ENCODE data around the gene RPS10. TPM values are rescaled to one million over a fixed set of nuclear protein-coding genes. Genes with fewer than 3 reads are reported as not detected.

RPS10 gene
- polyA plus RNA-seq, 1 donor from 2014 or later, result 3,258 TPM

- Histone ChIP-seq H3K9ac (ENCODE audit: low read length) (no peak overlapping the region), H3K27me3 (ENCODE audit: insufficient read depth, low read depth, low read length) (no peaks in the 10 kb centered on the region), H3K79me2 (replicated peaks; ENCODE audit: insufficient read depth, low read length) (peaks cover 79% of the 10 kb centered on the region), H3K36me3 (ENCODE audit: insufficient read depth, low read length) (no peaks in the 10 kb centered on the region), H3K9me2 (ENCODE audit: insufficient read depth, low read length) (no peaks in the 10 kb centered on the region), H4K20me1 (ENCODE audit: insufficient read depth) (peaks cover 6% of the 10 kb centered on the region), H3K27ac (ENCODE audit: low read length) (no peak overlapping the region), H3K4me2 (ENCODE audit: low read length) (no peak overlapping the region), H3K9me3 (ENCODE audit: low read length) (no peaks in the 10 kb centered on the region), H3K4me3 (ENCODE audit: low read length) (no peak overlapping the region), H2AFZ (ENCODE audit: low read depth, low read length) (no peak overlapping the region), H3F3A (ENCODE audit: insufficient read depth, low read length, poor library complexity, severe bottlenecking) (no peaks in the 10 kb centered on the region)
- TF ChIP-seq EZH2 (IDR thresholded peaks at IDR 0.05; ENCODE audit: borderline replicate concordance, insufficient read depth, low read length, poor library complexity, severe bottlenecking) (no peak), RAD21 (conservative IDR thresholded peaks at IDR 0.05) (no peak), CTCF (IDR thresholded peaks at IDR 0.05; ENCODE audit: poor library complexity, severe bottlenecking) (no peak), TAF1 (IDR thresholded peaks at IDR 0.05; ENCODE audit: low read depth) (no peak), MXI1 (conservative IDR thresholded peaks at IDR 0.05; ENCODE audit: poor library complexity, severe bottlenecking) (no peak), EP300 (conservative IDR thresholded peaks at IDR 0.05; ENCODE audit: poor library complexity, severe bottlenecking) (no peak), SMC3 (conservative IDR thresholded peaks at IDR 0.05; ENCODE audit: poor library complexity) (no peak), REST (IDR thresholded peaks at IDR 0.05; ENCODE audit: borderline replicate concordance) (no peak), POLR2AphosphoS5 (IDR thresholded peaks at IDR 0.05) (no peak)
Measured at GRCh38 chr6:34381081-34381480, 44.8 kb downstream of the RPS10 start.

- Histone ChIP-seq H3K9ac (ENCODE audit: low read length) (no peak overlapping the region), H3K9me3 (ENCODE audit: low read length) (no peaks in the 10 kb centered on the region), H2AFZ (ENCODE audit: low read depth, low read length) (no peak overlapping the region), H3K9me2 (ENCODE audit: insufficient read depth, low read length) (no peaks in the 10 kb centered on the region), H3K79me2 (replicated peaks; ENCODE audit: insufficient read depth, low read length) (peaks cover 63% of the 10 kb centered on the region), H3K36me3 (ENCODE audit: insufficient read depth, low read length) (no peaks in the 10 kb centered on the region), H3K4me2 (ENCODE audit: low read length) (no peak overlapping the region), H3F3A (ENCODE audit: insufficient read depth, low read length, poor library complexity, severe bottlenecking) (no peaks in the 10 kb centered on the region), H3K4me3 (ENCODE audit: low read length) (no peak overlapping the region), H3K27ac (ENCODE audit: low read length) (no peak overlapping the region), H3K27me3 (ENCODE audit: insufficient read depth, low read depth, low read length) (no peaks in the 10 kb centered on the region), H4K20me1 (ENCODE audit: insufficient read depth) (peaks cover 8% of the 10 kb centered on the region)
- TF ChIP-seq RAD21 (conservative IDR thresholded peaks at IDR 0.05) (no peak), MXI1 (conservative IDR thresholded peaks at IDR 0.05; ENCODE audit: poor library complexity, severe bottlenecking) (no peak), EP300 (conservative IDR thresholded peaks at IDR 0.05; ENCODE audit: poor library complexity, severe bottlenecking) (no peak), REST (IDR thresholded peaks at IDR 0.05; ENCODE audit: borderline replicate concordance) (no peak), TAF1 (IDR thresholded peaks at IDR 0.05; ENCODE audit: low read depth) (no peak), SMC3 (conservative IDR thresholded peaks at IDR 0.05; ENCODE audit: poor library complexity) (no peak), CTCF (IDR thresholded peaks at IDR 0.05; ENCODE audit: poor library complexity, severe bottlenecking) (no peak), EZH2 (IDR thresholded peaks at IDR 0.05; ENCODE audit: borderline replicate concordance, insufficient read depth, low read length, poor library complexity, severe bottlenecking) (no peak), POLR2AphosphoS5 (IDR thresholded peaks at IDR 0.05) (no peak)
Measured at GRCh38 chr6:34378470-34378869, 47.4 kb downstream of the RPS10 start.

Measured in neural cell (in vitro differentiated cells).